Immature natural killer cell (primary cell): ENCODE results near the gene ZNF668. TPM values are rescaled to one million over a fixed set of nuclear protein-coding genes. Genes with fewer than 3 reads are reported as not detected.

Experiments used
- DNase-seq, 3 donors: peaks; one replicate each; pipeline ENCODE4 v3.0.0; 2022; ENCODE audit warnings: mixed read lengths in 1 of 3
- H3K27ac Mint-ChIP-seq, 6 donors: one replicate each; pipeline ENCODE4 v1.8.0; 2020; ENCODE audit warnings: mixed read lengths in 6 of 6, mild to moderate bottlenecking in 5 of 6, inconsistent platforms in 4 of 6, moderate library complexity in 3 of 6
- H3K27me3 Mint-ChIP-seq, 3 donors: one replicate each; pipeline ENCODE4 v1.8.0; 2020 to 2021; ENCODE audit warnings: low read depth in 3 of 3, mild to moderate bottlenecking in 3 of 3, mixed read lengths in 3 of 3, moderate library complexity in 3 of 3, inconsistent platforms in 1 of 3
- H3K36me3 Mint-ChIP-seq, 3 donors: one replicate each; pipeline ENCODE4 v1.8.0; 2020; ENCODE audit warnings: mixed read lengths in 3 of 3, inconsistent platforms in 2 of 3, mild to moderate bottlenecking in 2 of 3
- H3K4me1 Mint-ChIP-seq, 2 donors: one replicate each; pipeline ENCODE4 v1.8.0; 2020; ENCODE audit warnings: inconsistent platforms in 2 of 2, mild to moderate bottlenecking in 2 of 2, mixed read lengths in 2 of 2, moderate library complexity in 1 of 2
- H3K4me3 Mint-ChIP-seq, 5 donors: one replicate each; pipeline ENCODE4 v1.8.0; 2020; ENCODE audit warnings: mild to moderate bottlenecking in 5 of 5, mixed read lengths in 5 of 5, inconsistent platforms in 3 of 5, moderate library complexity in 3 of 5
- H3K9me3 Mint-ChIP-seq, 6 donors: one replicate each; pipeline ENCODE4 v1.8.0; 2020; ENCODE audit warnings: mild to moderate bottlenecking in 6 of 6, mixed read lengths in 6 of 6, inconsistent platforms in 4 of 6, moderate library complexity in 3 of 6
- polyA plus RNA-seq, 3 donors: library from polyadenylated mRNA; unstranded; fragments of 300-500 nt; fragmentation: Illumina TruSeq; gene quantifications; one replicate each; pipeline ENCODE4 v1.2.3, GENCODE V29; 2021

ZNF668 gene
- polyA plus RNA-seq, 3 donors from 2014 or later = 6.8 to 17.2 (median 10.1) TPM

DNA sequence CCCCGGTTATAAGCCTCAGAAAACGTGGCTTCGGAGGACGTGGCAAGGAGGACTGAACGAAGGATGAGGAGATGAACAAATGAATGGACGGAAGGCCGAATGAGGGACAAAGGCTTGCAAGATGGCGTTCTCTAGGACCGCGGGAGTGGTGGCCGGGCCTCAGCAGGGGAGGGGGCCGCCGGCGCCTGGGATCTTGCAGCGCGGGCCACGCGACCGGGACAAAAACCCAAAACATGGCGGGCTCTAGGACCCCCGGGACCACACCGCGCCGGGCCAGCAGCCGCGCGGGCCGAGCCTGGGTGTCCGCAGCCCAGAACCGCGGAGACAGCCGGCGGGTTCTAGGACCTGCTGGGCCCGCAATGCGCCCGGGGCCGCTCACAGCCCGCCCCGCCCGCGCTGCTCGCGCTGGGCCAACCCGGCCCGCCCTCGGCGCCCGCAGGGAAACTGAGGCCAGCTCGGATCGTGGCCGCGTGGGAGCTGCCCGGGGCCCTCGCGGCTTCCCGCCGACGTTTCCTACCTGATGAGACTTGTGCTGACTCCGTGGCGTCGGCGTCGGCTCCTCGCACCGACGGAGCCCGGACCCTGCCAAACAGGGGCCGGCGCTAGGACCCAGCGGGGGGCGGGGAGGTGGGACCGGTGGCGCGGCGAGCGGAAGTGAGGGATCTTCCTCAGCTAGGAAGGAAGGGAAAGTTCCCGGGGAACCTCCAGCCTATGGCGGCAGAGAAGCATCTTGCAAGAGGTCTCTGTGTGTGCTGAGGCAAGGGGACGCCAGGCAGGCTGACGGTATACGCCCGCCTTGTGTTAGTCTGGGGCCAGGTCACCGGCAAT lies 684 bp downstream of the ZNF668 start:
- H3K4me3 Mint-ChIP-seq = peak overlapping the region; percentile 94 to 96 (median 95)
- DNase-seq = peak; percentile 85 to 86 (median 85)
- H3K9me3 Mint-ChIP-seq = no peaks in the 10 kb centered on the region
- H3K4me1 Mint-ChIP-seq = peaks cover 48 to 49% of the 10 kb centered on the region in 2 donors
- H3K36me3 Mint-ChIP-seq = peaks cover 0 to 8% (median 4%) of the 10 kb centered on the region in 3 donors
- peaks cover 2 to 18% (median 17%) of the 10 kb centered on the region in 3 donors for H3K27me3 Mint-ChIP-seq
- H3K27ac Mint-ChIP-seq = peak overlapping the region; percentile 95 to 99 (median 97)

DNA sequence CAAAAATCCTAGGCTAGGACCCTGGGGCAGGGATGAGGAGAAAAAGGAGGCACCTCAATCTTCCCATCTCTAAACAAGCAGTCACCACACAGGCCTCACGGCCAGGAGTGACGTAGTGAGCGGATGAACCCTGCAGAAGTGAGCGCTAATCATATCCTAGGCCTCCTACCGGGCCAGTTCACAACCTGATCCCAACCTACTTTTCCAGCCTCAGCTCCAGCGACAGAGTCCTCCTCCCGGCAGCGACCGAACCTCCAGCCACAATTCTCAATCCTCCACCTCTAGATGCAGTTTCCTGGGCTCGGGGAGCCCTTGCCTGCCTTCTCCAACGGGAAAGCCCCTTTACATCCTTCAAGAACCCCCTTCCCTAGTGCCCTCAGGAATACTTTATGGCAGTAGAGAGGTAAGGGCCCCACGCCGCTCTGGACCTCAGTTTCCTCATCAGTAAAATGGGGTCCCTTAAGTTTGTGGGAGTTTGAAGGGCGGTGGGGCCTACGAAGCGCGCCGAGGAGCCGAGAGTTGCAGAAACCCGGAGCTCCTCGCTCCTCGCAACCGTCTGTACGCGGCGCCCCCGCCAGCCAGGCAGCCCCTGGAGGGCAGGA lies 1.4 kb downstream of the ZNF668 start:
- peaks cover 0 to 3% (median 0%) of the 10 kb centered on the region in 3 donors for H3K36me3 Mint-ChIP-seq
- peaks cover 43 to 53% of the 10 kb centered on the region in 2 donors for H3K4me1 Mint-ChIP-seq
- H3K27me3 Mint-ChIP-seq = peaks cover 2 to 18% (median 17%) of the 10 kb centered on the region in 3 donors
- DNase-seq = no peak
- no peaks in the 10 kb centered on the region for H3K9me3 Mint-ChIP-seq
- peak overlapping the region; percentile 94 to 96 (median 95) for H3K4me3 Mint-ChIP-seq
- peak overlapping the region; percentile 85 to 95 (median 90) for H3K27ac Mint-ChIP-seq

DNA sequence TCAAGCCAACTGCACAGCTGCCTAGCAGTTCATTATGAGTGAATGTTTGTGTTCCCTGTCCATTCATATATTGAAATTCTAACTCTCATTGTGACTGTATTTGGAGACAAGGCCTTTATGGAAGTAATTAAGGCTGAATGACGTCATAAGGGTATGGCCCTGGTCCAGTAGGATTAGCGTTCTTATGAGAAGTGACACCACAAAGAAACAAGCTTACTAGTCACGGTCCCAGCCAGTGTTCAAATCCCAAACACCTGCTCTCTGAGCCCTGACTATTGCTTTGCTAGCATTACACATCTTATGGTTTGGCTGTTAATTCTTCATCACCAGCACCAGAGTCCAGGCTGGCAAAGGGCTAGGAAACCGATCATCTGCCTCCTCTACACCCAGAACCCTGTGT lies 2.2 kb downstream of the ZNF668 start:
- H3K9me3 Mint-ChIP-seq = no peaks in the 10 kb centered on the region
- peaks cover 45 to 60% of the 10 kb centered on the region in 2 donors for H3K4me1 Mint-ChIP-seq
- peaks cover 0 to 3% (median 0%) of the 10 kb centered on the region in 3 donors for H3K36me3 Mint-ChIP-seq
- peak overlapping the region; percentile 94 to 96 (median 95) for H3K4me3 Mint-ChIP-seq
- peak overlapping the region; percentile 85 to 95 (median 90) for H3K27ac Mint-ChIP-seq
- no peak for DNase-seq
- peaks cover 2 to 18% (median 17%) of the 10 kb centered on the region in 3 donors for H3K27me3 Mint-ChIP-seq

DNA sequence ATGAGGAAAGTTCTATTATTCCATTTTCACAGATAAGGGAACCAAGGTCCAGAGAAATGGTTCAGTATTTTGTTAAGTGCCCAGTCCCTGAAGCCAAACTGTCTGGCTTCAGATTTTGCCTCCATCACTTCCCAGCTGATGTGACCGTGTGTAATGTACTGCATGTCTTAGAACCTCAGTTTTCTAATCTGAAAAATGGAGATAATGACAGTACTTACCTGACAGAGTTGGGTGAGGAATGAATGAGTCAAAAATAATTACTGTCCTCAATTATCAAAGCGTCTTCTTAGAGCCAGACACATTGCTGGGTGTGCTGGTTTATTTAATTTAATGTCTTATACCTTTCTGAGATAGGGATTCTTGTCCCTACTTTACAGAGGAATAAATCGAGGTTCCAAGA lies 6.7 kb downstream of the ZNF668 start:
- Mint-ChIP-seq H3K27me3 (peaks cover 6 to 7% (median 6%) of the 10 kb centered on the region in 3 donors), H3K4me1 (peaks cover 61 to 71% of the 10 kb centered on the region in 2 donors), H3K36me3 (peaks cover 0 to 3% (median 0%) of the 10 kb centered on the region in 3 donors), H3K9me3 (no peaks in the 10 kb centered on the region), H3K4me3 (no peak overlapping the region), H3K27ac (peak overlapping the region in 5 of 6 donors; percentile 54 to 81 (median 69))
- DNase-seq = no peak

DNA sequence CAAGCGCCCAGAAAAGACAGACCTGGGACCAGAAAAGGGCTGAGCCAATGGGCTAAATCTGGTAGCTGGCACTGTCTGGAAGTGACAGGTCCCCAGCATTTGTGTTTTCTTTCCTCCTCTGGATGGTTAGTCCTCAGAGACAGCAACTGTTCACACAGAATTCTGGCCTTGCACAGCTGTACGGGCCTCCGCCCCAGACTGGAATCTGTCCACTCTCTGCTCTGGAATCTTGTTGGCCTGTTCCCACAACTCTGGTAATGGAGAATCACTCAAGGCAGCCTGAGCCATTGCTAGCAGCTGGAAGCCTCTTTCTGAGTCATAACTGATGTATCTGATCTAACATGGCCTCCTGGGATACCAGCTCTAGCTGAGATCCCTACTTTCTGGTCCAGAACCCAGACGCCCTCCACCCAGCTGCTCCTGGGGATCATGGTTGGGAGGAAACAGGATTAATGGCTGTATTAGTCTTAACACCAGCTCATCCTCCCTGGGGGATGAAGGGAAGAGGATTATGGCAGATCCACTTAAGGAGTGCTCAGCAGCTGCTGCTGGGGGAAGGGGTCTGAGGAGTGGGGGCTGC lies 9.1 kb downstream of the ZNF668 start:
- H3K4me1 Mint-ChIP-seq = peaks cover 68 to 69% of the 10 kb centered on the region in 2 donors
- peaks cover 4 to 7% (median 6%) of the 10 kb centered on the region in 3 donors for H3K27me3 Mint-ChIP-seq
- H3K36me3 Mint-ChIP-seq = peaks cover 0 to 8% (median 3%) of the 10 kb centered on the region in 3 donors
- peak overlapping the region; percentile 79 to 96 (median 93) for H3K27ac Mint-ChIP-seq
- DNase-seq = no peak
- H3K9me3 Mint-ChIP-seq = no peaks in the 10 kb centered on the region
- peak overlapping the region; percentile 83 to 87 (median 86) for H3K4me3 Mint-ChIP-seq

DNA sequence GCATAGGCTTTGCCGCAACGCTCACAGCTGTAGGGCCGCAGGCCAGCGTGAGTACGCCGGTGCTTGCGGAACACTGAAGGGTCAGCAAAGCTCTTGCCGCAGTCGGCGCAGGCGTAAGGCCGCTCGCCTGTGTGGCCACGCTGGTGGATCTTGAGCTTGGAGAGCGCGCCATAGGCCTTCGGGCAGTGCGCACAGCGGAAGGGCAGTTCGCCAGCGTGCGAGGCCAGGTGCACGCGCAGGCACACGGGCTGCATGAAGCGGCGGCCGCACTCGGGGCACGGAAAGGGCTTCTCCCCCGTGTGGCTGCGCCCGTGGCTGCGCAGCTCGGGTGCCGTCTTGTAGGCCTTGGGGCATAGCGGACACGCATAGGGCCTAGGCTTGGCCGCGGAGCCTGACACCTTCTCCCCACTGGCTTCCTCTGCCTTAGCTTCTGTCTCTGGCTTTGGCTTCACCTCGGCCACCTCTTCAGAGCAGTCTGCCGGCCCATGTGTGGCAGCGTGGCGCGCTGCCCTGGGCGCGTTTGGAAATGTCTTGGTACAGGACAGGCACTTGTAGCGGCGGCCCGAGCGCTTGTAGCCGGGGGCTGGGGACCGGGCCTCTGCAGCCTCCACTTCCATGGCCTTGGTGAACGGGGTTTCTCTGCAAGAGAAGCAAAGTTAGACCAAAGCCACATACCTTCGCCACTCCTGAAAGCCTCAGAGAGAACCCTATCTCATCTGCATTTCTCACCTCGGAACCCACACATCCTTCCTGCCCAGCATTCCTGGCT lies 10.0 kb downstream of the ZNF668 start:
- peaks cover 0 to 8% (median 6%) of the 10 kb centered on the region in 3 donors for H3K36me3 Mint-ChIP-seq
- H3K27ac Mint-ChIP-seq = peak overlapping the region; percentile 79 to 96 (median 93)
- peak overlapping the region; percentile 83 to 87 (median 86) for H3K4me3 Mint-ChIP-seq
- peaks cover 4 to 7% (median 6%) of the 10 kb centered on the region in 3 donors for H3K27me3 Mint-ChIP-seq
- DNase-seq = peak; percentile 71 to 77 (median 76)
- H3K4me1 Mint-ChIP-seq = peaks cover 66 to 68% of the 10 kb centered on the region in 2 donors
- H3K9me3 Mint-ChIP-seq = no peaks in the 10 kb centered on the region

DNA sequence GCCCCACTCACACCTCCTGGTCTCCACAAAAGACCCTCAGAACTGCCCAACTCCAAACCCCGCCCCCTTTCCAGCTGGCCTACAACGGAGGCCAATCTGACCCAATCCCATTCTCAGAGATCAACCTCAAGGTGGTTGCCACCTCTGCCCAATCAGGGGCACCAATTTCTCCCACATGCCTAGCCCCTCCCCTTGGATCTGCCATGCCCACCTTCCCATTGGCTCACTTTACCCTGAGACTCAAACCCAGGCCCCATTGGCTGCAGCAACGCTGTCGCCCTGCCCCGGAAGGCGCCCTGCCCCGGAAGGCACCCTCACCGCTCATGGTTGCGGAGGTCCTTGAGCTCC lies 10.6 kb downstream of the ZNF668 start:
- H3K27ac Mint-ChIP-seq = peak overlapping the region; percentile 79 to 96 (median 93)
- H3K36me3 Mint-ChIP-seq = peaks cover 0 to 8% (median 6%) of the 10 kb centered on the region in 3 donors
- peak in 1 of 3 donors; percentile 25 for DNase-seq
- peaks cover 63 to 67% of the 10 kb centered on the region in 2 donors for H3K4me1 Mint-ChIP-seq
- peak overlapping the region; percentile 83 to 87 (median 86) for H3K4me3 Mint-ChIP-seq
- peaks cover 4 to 6% (median 6%) of the 10 kb centered on the region in 3 donors for H3K27me3 Mint-ChIP-seq
- H3K9me3 Mint-ChIP-seq = no peaks in the 10 kb centered on the region

DNA sequence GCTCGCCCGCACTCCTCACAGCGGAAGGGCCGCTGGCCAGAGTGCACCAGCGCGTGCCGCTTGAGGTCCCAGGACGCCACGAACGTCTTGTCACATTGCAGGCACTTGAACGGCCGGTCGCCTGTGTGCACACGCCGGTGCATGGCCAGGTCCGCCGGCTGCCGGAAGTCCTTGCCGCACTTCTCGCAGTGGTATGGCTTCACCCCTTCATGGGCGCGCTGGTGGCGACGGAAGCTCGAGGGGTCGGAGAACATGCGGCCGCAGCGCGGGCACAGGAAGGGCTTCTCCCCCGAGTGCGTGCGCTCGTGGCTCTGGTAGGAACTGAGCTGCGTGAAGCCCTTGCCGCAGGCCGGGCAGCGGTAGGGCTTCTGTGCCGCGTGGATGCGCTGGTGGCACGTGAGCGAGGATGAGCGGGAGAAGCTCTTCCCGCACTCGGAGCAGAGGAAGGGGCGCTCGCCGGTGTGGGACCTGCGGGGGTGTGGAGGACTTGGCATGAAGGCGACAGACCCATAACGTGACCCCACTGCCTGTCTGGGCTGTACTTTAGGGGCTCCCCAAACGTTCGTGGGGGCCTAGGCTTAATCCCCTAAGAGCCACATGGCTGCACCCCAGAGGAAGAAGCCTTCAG lies 12.1 kb downstream of the ZNF668 start:
- Mint-ChIP-seq H3K36me3 (peaks cover 0 to 8% (median 6%) of the 10 kb centered on the region in 3 donors), H3K9me3 (no peaks in the 10 kb centered on the region), H3K4me3 (peak overlapping the region in 4 of 5 donors; percentile 15 to 30 (median 23))

DNA sequence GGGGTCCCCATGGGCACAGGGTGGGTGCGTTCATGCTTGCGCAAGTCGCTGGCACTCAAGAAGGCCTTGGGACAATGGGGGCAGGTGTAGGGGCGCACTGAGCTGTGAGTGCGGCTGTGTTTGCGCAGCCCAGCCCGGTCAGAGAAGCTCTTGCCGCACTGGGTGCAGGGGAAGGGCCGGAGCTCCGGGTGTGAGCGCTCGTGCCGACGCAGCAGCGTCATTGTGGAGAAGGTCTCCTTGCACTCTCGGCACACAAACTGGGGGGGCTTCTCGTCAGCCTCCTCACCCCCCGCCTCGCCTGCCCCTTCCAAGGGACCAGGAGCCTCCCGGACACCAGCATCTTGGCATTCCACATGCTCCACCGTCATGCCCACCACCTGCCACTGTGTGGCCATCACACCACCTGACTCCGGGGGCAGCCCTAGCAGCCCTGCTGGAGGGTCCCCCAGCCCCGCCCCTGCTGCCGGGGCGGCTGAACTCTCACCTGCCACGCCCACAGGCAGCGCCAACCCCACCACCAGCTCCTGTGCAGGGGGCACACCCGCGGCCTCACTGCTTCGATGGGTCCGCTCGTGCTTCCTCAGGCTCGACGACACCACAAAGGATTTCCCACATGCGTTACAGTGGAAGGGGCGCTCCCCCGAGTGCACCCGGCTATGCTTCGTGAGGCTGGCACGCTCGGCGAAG lies 12.8 kb downstream of the ZNF668 start:
- H3K27me3 Mint-ChIP-seq = peaks cover 4 to 9% (median 5%) of the 10 kb centered on the region in 3 donors
- peaks cover 49 to 56% of the 10 kb centered on the region in 2 donors for H3K4me1 Mint-ChIP-seq
- no peaks in the 10 kb centered on the region for H3K9me3 Mint-ChIP-seq
- peaks cover 0 to 8% (median 6%) of the 10 kb centered on the region in 3 donors for H3K36me3 Mint-ChIP-seq
- H3K4me3 Mint-ChIP-seq = no peak overlapping the region
- H3K27ac Mint-ChIP-seq = no peak overlapping the region
- no peak for DNase-seq

More for the DNA sequence above, 12.1 kb downstream of the ZNF668 start:
- DNase-seq = no peak
- Mint-ChIP-seq H3K4me1 (peaks cover 56 to 61% of the 10 kb centered on the region in 2 donors), H3K27me3 (peaks cover 4 to 9% (median 5%) of the 10 kb centered on the region in 3 donors), H3K27ac (peak overlapping the region in 1 of 6 donors; percentile 66)

DNA sequence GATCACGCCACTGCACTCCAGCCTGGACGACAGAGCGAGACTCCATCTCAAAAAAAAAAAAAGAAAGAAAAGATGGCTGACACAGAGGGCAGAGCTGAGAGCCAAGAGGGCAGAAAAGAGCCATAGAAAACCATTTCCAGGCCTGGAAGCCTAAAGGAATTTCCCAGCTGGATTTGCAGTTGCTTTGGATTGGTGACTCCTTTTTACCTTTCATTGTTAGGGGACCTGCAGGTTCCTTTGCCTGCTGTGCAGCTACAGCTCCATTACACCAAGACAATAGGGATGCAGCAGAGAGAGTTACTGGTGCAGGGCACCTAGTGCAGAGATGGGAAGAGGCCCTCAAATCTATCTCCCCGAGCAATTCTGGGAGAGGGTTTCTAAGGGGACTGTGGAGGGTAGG lies 18.4 kb downstream of the ZNF668 start:
- Mint-ChIP-seq H3K27me3 (peaks cover 0 to 6% (median 2%) of the 10 kb centered on the region in 3 donors), H3K4me1 (peaks cover 7 to 11% of the 10 kb centered on the region in 2 donors), H3K36me3 (peaks cover 0 to 10% (median 3%) of the 10 kb centered on the region in 3 donors), H3K9me3 (no peaks in the 10 kb centered on the region), H3K27ac (no peak overlapping the region), H3K4me3 (no peak overlapping the region)
- DNase-seq = no peak

DNA sequence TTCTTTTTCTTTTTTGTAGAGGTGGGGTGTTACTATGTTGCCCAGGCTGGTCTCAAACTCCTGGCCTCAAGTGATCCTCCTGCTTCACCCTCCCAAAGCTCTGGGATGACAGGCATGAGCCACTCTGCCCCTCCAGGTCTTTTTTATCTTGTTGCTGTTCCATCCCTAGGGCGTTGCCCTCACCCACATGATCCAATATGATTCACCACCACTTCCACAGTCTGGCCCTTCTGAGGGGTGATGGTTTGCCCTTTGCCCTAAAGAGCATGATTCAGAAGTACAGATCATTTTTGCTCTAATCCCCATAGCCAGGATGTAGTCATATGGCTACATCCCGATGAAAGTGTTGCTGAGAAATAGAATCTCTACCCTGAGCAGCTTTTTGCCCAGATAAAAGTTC lies 21.9 kb downstream of the ZNF668 start:
- Mint-ChIP-seq H3K27me3 (peaks cover 0 to 3% (median 2%) of the 10 kb centered on the region in 3 donors), H3K36me3 (peaks cover 0 to 4% (median 0%) of the 10 kb centered on the region in 3 donors), H3K9me3 (no peaks in the 10 kb centered on the region), H3K27ac (no peak overlapping the region), H3K4me3 (no peak overlapping the region), H3K4me1 (no peaks in the 10 kb centered on the region)
- DNase-seq = no peak
